Activated CD4-positive, alpha-beta T cell treated with anti-CD3 and anti-CD28 coated beads for 48 hours (primary cell): ENCODE results near the gene KRT36.

ENCODE experiments used
- DNase-seq: peaks from one replicate; pipeline ENCODE4 v3.0.0-alpha.2; 2020

Gene KRT36

DNA sequence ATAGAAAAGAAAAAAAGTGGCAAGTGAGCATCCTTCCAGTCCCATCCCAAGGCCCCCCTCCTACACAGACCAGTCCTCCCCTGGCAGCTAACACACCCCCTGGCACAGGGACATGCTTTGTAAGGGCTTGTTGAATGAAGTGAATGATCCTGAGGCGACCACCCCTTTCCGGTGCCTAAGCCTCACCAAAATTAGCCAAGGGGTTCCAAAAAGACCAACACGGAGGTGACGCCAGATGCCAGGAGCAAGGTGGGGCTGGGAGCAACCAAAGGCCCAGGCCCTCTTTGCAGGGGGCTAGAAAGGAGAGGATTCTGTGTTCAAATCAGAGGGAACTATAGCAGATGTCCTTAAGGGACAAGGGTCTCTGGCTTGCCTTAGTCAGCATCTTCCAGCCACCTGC, 14.3 kb downstream of the KRT36 start:
- DNase-seq = no peak

DNA sequence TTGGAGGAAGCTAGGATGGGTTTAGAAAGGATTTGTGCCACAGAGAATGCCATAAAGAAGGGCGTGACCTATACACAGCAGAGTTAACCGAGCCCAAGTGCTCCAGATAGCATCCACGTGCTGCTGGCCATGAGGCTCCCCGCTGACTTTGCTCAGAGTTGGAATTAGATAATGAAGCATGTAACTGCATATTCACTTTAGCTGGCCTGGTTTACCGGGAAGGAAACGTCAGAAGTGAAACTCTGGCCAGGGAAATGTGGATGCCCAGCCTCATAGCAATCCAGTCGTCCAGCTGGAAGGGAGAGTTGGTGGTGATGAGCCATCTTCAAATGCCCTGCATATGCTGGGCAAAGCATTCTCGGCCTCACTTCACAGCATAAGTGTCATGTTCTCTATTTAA, 14.8 kb downstream of the KRT36 start:
- no peak for DNase-seq

GRCh38 chr17:41468346-41468745, 21.4 kb downstream of the KRT36 start:
- DNase-seq = no peak

DNA sequence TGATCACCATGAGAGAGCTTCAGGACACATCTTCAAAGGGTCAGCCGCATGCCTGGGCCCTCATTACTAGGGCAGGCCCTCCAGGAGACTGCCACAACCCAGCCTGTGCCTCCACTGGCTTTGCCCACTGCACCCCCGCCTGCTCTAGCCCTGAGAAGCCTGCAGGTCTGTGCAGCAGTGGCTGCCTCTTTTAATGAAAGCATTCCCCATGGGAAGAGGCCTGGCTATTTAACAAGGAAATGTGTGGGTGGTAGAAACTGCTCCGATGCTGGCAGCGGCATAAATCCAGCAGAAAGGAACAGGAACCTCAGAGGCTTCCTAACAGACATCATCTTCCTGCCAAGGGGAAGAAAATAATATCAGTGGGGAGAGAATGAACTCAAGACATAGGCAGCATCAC, 22.1 kb downstream of the KRT36 start:
- DNase-seq = no peak

- DNase-seq = no peak
These were observed 22.7 kb downstream of the KRT36 start, which contains the start of gene KRT32 for GRCh38 chr17:41466988-41467387. KRT32 (minus strand) TSS chr17:41467386; CDS start chr17:41467325, 61 bp downstream.

- DNase-seq = no peak
These were observed 25.0 kb downstream of the KRT36 start for GRCh38 chr17:41464682-41465081.

GRCh38 chr17:41464173-41464572, 25.5 kb downstream of the KRT36 start:
- DNase-seq = no peak

DNA sequence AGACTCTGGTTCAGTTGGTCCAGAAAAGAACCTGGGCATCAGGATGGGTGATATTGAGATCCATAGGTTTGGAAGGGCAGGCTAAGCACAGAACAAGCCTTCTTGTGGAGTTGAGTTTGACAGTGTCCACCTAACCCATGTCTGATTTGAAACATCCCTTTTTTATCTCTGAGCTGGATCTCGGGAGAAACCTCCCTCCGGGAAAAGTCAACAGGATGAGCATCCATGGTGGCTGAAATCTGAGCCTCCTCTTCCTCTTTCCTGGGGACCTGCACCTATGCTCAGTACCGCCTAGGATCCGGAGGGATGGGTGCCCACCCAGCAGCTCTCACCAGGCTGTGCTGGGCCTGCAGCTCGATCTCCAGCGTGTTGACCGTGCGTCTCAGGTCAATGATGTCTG, 26.0 kb downstream of the KRT36 start:
- no peak for DNase-seq

GRCh38 chr17:41462705-41463104, 27.0 kb downstream of the KRT36 start:
- DNase-seq = no peak

GRCh38 chr17:41457676-41458075, 32.0 kb downstream of the KRT36 start:
- no peak for DNase-seq

DNA sequence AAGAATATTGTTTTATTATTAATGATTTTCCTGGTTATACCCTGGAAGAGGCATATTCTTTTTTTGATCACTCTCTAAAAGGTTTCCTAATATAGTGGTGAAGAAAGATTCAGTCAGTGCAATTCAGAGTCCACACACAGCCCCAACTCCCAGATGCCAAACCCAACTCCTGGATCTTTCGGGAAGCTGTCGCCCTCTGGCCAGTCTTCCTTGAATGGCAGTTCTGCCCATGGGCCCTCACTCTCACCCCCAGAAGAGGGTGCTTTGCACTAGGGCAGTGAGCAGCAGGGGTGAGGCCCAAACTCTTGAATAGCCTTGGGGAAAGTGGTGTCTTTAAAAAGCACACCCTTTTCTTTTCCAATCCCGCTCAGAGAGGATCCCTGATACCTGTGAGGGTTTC, 33.5 kb downstream of the KRT36 start:
- DNase-seq = no peak

GRCh38 chr17:41455236-41455635, 34.5 kb downstream of the KRT36 start:
- no peak for DNase-seq

DNA sequence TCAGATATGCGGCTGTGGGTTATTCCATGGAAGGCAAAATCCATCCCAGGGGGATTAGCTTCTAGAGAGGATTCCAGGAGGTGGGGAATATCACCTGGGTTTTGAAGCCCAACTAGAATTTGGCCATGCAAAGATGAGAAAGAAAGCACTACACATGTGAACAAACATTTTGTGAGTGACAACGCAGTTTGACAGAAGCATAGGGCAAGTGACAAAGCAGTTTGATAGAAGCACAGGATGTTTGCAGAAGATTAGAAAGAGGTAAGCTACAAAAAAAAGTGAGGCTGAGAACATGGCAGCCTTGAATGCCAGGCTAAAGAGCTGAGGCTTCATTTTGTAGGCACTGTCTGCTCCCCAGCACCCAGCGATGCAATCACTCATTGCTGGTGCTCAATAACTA, 36.6 kb downstream of the KRT36 start:
- DNase-seq = no peak

GRCh38 chr17:41452281-41452680, 37.4 kb downstream of the KRT36 start:
- DNase-seq = no peak

DNA sequence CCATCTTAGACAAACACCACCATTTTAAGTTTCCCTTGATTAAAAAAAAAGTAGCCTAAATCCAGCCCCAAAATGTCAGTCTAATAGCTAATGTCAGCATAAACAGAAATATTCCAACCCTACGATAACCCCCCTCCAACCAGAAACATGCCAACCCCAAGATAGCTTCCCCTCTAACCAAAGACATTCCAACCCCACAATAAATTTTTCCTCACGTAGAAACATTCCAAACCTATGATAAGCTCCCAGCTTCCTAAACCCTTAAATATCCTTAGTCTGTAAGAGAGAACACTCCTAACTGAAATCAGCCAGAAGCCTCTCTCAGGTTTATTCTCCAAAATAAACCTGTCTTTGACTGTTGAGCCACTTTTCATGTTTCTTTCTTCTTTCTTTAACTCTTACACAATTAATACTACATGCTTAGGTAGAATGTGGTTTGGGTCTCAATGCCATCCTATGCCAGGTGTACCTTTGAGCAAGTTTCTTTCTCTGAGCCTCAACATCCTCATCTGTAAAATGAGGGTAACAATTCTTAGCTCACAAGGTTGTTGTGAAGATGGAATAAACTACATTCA, 38.5 kb downstream of the KRT36 start:
- DNase-seq = no peak

GRCh38 chr17:41449008-41449407, 40.7 kb downstream of the KRT36 start:
- no peak for DNase-seq

DNA sequence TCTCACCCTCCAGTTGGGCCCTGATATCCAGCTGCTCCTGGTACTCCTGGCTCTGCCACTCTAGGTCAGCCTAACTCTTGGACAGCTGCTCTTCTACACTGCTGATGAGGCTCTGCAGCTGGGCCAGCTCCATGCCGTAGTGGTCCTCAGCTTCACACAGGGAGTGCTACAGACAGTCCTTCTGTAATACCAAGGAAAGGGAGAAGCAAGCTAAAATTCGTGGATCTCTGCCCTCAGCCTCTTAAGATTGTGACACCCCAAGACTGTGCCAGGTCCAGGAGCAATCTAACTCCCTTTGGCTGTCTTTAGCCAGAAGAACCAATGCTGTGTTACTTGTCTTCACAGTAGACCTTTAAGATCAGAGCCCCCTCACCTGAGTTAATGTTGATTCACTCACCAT, 41.2 kb downstream of the KRT36 start:
- no peak for DNase-seq

- no peak for DNase-seq
These were observed 42.9 kb downstream of the KRT36 start for GRCh38 chr17:41446806-41447205.

GRCh38 chr17:41444640-41445039, 45.1 kb downstream of the KRT36 start:
- no peak for DNase-seq

DNA sequence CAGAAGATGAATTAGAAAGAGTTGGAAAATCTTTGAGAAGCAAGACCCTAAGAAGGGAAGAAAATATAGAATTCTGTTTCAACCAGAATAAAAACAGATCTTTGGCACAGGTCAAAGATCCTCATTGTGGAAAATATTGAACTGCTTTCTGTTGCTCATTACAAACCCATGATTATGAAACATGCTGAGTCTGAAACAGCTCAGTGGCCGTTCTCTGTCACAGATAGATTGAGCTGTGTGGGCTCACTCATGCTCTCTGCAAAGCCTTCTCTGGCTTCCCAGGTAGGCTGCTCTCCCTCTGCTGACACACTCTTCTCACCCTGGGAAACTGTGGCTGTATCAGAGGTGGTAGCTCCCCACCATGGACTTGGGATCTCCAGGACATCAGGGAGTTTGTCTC, 45.5 kb downstream of the KRT36 start:
- DNase-seq = no peak

GRCh38 chr17:41442739-41443138, 47.0 kb downstream of the KRT36 start:
- DNase-seq = no peak

DNA sequence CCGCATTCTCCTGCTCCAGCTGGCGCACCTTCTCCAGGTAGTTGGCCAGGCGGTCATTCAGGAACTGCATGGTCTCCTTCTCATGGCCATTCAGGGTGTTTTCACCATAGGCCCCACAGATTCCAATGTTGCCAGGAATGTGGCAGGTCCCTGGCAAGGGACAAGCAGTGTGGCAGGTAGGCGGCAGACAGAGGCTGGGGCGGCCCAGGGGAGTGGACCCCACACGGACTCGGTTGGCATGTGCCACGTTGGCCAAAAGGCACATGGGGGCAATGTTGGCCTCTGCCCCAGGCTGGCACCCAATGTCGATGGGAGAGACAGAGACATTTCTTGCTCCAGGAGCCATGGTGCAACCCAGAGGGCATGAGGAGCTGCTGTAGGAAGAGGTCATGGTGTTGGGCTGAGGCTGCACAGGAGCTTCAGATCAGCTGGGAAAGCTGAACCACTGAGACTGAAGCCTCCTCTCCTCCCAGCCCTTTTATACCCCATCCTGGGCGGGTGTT, 49.1 kb downstream of the KRT36 start, which contains the start of gene KRT38:
TSS of gene KRT38 (minus strand) at position 453 of the 503 bp plus-strand sequence. CDS start at position 391, 62 bp downstream.
- no peak for DNase-seq

GRCh38 chr17:41439375-41439774, 50.3 kb downstream of the KRT36 start:
- DNase-seq = no peak

GRCh38 chr17:41437769-41438168, 51.9 kb downstream of the KRT36 start:
- DNase-seq = no peak

GRCh38 chr17:41437254-41437653, 52.5 kb downstream of the KRT36 start:
- DNase-seq = no peak
